ENCODE data around the gene LARP4. TPM values are rescaled to one million over a fixed set of nuclear protein-coding genes. Genes with fewer than 3 reads are reported as not detected.
"Not testable (repeated sequence)": the region's sequence is repeated elsewhere in the genome, so short reads cannot be mapped to it uniquely, and the experiment has no call there.

Gene LARP4
- total and polyA plus RNA-seq, 12 donors = 9.4 to 111 (median 52.8) TPM

DNA sequence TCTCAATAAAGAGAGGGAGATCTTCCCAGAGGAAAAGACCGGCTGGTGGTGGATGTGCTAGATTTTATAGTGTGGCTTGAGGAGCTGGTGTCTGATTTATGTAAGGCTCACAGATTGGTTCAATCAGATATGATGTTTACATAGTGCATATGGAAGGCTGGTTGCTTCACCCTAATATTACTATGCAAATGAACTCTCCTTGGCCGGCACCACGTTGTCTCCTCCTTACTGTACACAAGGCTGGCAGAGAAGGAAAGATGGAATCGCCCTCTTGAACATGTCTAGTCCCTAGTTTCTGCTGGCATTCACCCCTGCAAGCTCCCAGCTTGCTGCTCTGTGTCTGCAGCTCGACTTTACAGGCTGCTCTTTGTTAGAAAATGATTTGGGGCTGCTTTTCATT is 13.2 kb upstream of the LARP4 start:
- H3K4me3 ChIP-seq = no peak overlapping the region
- no peaks in the 10 kb centered on the region for H3K36me3 ChIP-seq (replicated peaks in 1 of 2)
- 26 to 39% (median 33%) methylated on average over 5 of the region's 5 CpGs for WGBS, 4 donors
- DNase-seq = peak in 1 of 7 donors; percentile 41
- no peak for TF ChIP-seq POLR2A (IDR thresholded peaks at IDR 0.05)
- TF ChIP-seq, protein P1, sequence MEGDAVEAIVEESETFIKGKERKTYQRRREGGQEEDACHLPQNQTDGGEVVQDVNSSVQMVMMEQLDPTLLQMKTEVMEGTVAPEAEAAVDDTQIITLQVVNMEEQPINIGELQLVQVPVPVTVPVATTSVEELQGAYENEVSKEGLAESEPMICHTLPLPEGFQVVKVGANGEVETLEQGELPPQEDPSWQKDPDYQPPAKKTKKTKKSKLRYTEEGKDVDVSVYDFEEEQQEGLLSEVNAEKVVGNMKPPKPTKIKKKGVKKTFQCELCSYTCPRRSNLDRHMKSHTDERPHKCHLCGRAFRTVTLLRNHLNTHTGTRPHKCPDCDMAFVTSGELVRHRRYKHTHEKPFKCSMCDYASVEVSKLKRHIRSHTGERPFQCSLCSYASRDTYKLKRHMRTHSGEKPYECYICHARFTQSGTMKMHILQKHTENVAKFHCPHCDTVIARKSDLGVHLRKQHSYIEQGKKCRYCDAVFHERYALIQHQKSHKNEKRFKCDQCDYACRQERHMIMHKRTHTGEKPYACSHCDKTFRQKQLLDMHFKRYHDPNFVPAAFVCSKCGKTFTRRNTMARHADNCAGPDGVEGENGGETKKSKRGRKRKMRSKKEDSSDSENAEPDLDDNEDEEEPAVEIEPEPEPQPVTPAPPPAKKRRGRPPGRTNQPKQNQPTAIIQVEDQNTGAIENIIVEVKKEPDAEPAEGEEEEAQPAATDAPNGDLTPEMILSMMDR (IDR thresholded peaks at IDR 0.05) = no peak
- no peak overlapping the region for H3K27ac ChIP-seq
- H3K27me3 ChIP-seq = no peaks in the 10 kb centered on the region
- H3K9me3 ChIP-seq (replicated peaks in 1 of 3) = no peaks in the 10 kb centered on the region
- peaks cover 0 to 13% of the 10 kb centered on the region in 2 donors for H3K4me1 ChIP-seq (replicated peaks in 1 of 2)
- intact Hi-C loops (cut with DNase I) = no loop called here

DNA sequence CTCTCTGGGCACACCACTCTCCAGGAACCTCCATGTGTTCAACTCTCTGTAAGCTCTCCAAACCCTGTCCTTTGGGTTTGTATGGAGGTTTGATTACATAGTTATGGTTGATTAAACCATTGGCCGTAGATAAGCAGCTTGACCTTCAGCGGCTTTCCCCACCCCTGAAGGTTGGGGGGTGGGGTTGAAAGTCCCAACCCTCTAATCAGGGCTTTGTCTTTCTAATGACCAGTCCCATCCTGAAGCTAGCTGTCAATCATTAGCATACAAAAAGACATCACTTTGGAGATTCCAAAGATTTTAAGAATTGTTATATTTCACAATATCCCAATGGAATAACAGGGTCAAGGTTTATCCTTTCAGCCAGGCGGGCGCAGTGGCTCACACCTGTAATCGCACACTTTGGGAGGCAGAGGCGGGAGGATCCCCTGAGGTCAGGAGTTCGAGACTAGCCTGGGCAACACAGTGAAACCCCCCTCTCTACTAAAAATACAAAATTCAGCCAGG is 12.7 kb upstream of the LARP4 start:
- Histone ChIP-seq H3K36me3 (replicated peaks in 1 of 2) (no peaks in the 10 kb centered on the region), H3K27me3 (no peaks in the 10 kb centered on the region), H3K9me3 (replicated peaks in 1 of 3) (no peaks in the 10 kb centered on the region), H3K27ac (peak overlapping the region in 1 of 5 donors; percentile 28), H3K4me1 (replicated peaks in 1 of 2) (peaks cover 0 to 13% of the 10 kb centered on the region in 2 donors), H3K4me3 (no peak overlapping the region)
- peak in 1 of 7 donors; percentile 45 for DNase-seq
- intact Hi-C loops (cut with DNase I) = no loop called here
- TF ChIP-seq, protein P1 (IDR thresholded peaks at IDR 0.05) = no peak
- TF ChIP-seq POLR2A (IDR thresholded peaks at IDR 0.05) = no peak
- WGBS, 4 donors = 36 to 47% (median 46%) methylated on average over 7 of the region's 7 CpGs

DNA sequence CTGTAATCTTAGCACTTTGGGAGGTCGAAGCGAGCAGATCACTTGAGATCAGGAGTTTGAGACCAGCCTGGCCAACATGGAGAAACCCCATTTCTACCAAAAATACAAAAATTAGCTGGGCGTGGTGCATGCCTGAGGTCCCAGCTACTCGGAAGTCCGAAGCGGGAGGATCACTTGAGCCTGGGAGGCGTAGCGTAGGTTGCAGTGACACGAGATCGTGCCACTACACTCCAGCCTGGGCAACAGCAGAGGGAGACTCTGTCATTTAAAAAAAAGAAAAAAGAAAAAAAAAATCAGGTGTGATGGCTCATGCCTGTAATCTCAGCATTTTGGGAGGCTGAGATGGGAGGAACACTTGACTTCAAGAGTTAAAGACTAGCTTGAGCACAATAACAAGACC is 11.9 kb upstream of the LARP4 start:
- DNase-seq; H3K4me3 ChIP-seq; H3K27me3 ChIP-seq; H3K9me3 ChIP-seq (replicated peaks in 1 of 3); intact Hi-C loops (cut with DNase I); H3K36me3 ChIP-seq (replicated peaks in 1 of 2); H3K27ac ChIP-seq: not testable (repeated sequence)
- peaks cover 0 to 13% of the 10 kb centered on the region in 2 donors for H3K4me1 ChIP-seq (replicated peaks in 1 of 2)
- WGBS, 4 donors = 90 to 95% (median 91%) methylated on average over 10 of the region's 10 CpGs

DNA sequence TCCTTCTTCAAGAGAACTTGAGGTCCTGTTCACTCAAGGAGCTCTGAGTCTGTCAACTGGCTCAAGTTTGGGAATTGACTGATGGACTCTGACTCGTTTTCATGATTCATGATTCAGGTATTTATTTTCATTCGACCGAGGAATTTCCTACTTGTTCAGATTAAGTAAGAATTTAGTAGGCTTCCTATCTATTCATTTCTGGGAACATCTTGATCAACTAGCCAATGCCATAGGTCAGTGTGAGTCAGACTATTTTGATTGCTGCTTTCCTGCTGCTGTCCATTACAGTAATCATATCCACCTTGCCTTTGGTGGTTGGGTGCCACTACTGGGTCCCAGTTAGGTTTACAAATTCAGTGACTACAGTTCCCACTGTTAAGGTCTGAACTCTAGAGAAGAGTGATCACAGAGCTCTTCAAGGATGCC is 10.4 kb upstream of the LARP4 start:
- Histone ChIP-seq H3K4me3 (no peak overlapping the region), H3K27ac (peak overlapping the region in 3 of 5 donors; percentile 54 to 79 (median 60)), H3K9me3 (replicated peaks in 1 of 3) (no peaks in the 10 kb centered on the region), H3K4me1 (replicated peaks in 1 of 2) (peaks cover 0 to 13% of the 10 kb centered on the region in 2 donors), H3K36me3 (replicated peaks in 1 of 2) (no peaks in the 10 kb centered on the region), H3K27me3 (no peaks in the 10 kb centered on the region)
- DNase-seq = peak in 4 of 7 donors; percentile 32 to 58 (median 54)
- TF ChIP-seq POLR2A (IDR thresholded peaks at IDR 0.05) = no peak
- TF ChIP-seq, protein P1 (IDR thresholded peaks at IDR 0.05) = no peak
- WGBS, 4 donors = 27 to 37% (median 36%) methylated on average over 3 of the region's 3 CpGs
- intact Hi-C loops (cut with DNase I) = no loop called here

- peaks cover 0 to 8% of the 10 kb centered on the region in 2 donors for H3K4me1 ChIP-seq (replicated peaks in 1 of 2)
- no peaks in the 10 kb centered on the region for H3K36me3 ChIP-seq (replicated peaks in 1 of 2)
- intact Hi-C loops (cut with DNase I) = no loop called here
- no peaks in the 10 kb centered on the region for H3K27me3 ChIP-seq
- WGBS, 4 donors = 85 to 91% (median 88%) methylated on average over 4 of the region's 4 CpGs
- peak in 1 of 7 donors; percentile 6 for DNase-seq
- H3K27ac ChIP-seq = no peak overlapping the region
- H3K9me3 ChIP-seq (replicated peaks in 1 of 3) = no peaks in the 10 kb centered on the region
- TF ChIP-seq, protein P1 (IDR thresholded peaks at IDR 0.05) = no peak
- no peak for TF ChIP-seq POLR2A (IDR thresholded peaks at IDR 0.05)
- no peak overlapping the region for H3K4me3 ChIP-seq
These were observed 6.1 kb upstream of the LARP4 start for GRCh38 chr12:50394469-50395029.
